ENCODE data around the gene ADAMTS16.

The ADAMTS16 gene

DNA sequence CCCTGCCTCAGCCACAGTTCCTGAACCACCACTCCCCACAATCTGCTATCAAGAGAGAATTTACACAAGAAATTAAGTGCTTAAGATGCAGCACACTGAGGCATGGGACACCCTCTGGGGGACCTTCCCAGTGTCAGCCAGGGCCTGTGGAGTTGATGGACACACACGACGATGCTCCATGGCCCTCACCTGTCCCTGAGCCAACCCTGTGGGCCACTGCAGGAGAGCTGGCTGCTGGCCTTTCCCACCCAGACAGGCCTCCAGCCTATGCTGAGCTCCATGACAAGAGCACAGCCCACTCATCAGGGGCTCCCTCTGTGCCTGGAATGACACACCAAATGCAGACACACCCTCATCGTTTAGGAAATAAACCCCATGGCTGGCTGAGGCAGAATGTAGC is 124.6 kb downstream of the ADAMTS16 start:
- in situ Hi-C loops (cut with HindIII; ENCODE audit: low pct_ligation_motif_present, low sequenced_read_pairs) = no loop called here
- Histone ChIP-seq H3K27ac (no peak overlapping the region), H3K4me3 (ENCODE audit: low read depth, low read length) (no peak overlapping the region), H3K36me3 (replicated peaks) (no peaks in the 10 kb centered on the region), H3K27me3 (replicated peaks) (no peaks in the 10 kb centered on the region)
- TF ChIP-seq, protein P1, sequence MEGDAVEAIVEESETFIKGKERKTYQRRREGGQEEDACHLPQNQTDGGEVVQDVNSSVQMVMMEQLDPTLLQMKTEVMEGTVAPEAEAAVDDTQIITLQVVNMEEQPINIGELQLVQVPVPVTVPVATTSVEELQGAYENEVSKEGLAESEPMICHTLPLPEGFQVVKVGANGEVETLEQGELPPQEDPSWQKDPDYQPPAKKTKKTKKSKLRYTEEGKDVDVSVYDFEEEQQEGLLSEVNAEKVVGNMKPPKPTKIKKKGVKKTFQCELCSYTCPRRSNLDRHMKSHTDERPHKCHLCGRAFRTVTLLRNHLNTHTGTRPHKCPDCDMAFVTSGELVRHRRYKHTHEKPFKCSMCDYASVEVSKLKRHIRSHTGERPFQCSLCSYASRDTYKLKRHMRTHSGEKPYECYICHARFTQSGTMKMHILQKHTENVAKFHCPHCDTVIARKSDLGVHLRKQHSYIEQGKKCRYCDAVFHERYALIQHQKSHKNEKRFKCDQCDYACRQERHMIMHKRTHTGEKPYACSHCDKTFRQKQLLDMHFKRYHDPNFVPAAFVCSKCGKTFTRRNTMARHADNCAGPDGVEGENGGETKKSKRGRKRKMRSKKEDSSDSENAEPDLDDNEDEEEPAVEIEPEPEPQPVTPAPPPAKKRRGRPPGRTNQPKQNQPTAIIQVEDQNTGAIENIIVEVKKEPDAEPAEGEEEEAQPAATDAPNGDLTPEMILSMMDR (IDR thresholded peaks at IDR 0.05; ENCODE audit: low read depth, low read length, missing control alignments) = no peak
- no peak for DNase-seq

DNA sequence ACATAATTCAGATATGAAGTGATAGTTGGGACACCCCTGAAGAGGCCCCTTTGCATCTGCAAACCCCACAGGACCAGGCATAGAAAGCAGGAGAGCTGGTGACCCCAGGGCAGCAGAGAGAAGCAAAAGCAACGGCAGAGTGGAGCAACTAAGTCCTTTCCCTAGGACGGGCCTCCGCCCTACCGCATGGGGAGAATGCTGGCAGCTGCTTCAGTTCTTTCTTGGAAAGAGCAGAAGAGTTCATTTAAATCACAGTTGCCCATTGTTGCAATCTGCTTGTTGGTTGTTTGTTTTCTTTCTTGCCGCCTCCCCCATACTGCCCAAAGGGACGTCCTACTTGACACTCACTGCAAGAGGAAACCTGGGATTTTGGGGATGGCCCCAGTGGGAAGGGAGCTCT is 126.2 kb downstream of the ADAMTS16 start:
- DNase-seq = no peak
- Histone ChIP-seq H3K27ac (no peak overlapping the region), H3K4me3 (ENCODE audit: low read depth, low read length) (no peak overlapping the region), H3K36me3 (replicated peaks) (no peaks in the 10 kb centered on the region), H3K27me3 (replicated peaks) (no peaks in the 10 kb centered on the region)
- TF ChIP-seq, protein P1 (IDR thresholded peaks at IDR 0.05; ENCODE audit: low read depth, low read length, missing control alignments) = no peak
- in situ Hi-C loops (cut with HindIII; ENCODE audit: low pct_ligation_motif_present, low sequenced_read_pairs) = no loop called here

DNA sequence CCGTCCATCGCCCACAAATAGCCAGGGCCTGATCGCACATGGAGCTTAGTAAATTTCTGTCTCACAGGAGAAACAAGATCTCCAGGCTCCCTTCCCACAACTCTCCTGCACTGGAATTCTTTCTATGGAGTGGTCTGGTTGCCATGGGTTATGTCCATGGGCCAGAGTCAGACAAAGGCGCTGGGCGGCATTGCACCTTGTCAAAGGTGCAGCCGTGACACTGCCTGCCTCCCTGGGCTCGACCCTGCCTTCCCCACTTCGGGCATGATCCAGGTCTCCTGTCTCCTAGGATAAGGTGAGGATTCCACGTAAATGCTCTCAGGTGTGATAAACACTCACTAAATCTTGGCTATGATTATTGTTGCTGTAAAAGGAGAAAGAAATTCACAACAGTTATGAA is 130.0 kb downstream of the ADAMTS16 start:
- H3K36me3 ChIP-seq (replicated peaks) = no peaks in the 10 kb centered on the region
- no peak for DNase-seq
- TF ChIP-seq, protein P1 (IDR thresholded peaks at IDR 0.05; ENCODE audit: low read depth, low read length, missing control alignments) = no peak
- in situ Hi-C loops (cut with HindIII; ENCODE audit: low pct_ligation_motif_present, low sequenced_read_pairs) = no loop called here
- no peak overlapping the region for H3K27ac ChIP-seq
- H3K27me3 ChIP-seq (replicated peaks) = no peaks in the 10 kb centered on the region
- H3K4me3 ChIP-seq (ENCODE audit: low read depth, low read length) = no peak overlapping the region

DNA sequence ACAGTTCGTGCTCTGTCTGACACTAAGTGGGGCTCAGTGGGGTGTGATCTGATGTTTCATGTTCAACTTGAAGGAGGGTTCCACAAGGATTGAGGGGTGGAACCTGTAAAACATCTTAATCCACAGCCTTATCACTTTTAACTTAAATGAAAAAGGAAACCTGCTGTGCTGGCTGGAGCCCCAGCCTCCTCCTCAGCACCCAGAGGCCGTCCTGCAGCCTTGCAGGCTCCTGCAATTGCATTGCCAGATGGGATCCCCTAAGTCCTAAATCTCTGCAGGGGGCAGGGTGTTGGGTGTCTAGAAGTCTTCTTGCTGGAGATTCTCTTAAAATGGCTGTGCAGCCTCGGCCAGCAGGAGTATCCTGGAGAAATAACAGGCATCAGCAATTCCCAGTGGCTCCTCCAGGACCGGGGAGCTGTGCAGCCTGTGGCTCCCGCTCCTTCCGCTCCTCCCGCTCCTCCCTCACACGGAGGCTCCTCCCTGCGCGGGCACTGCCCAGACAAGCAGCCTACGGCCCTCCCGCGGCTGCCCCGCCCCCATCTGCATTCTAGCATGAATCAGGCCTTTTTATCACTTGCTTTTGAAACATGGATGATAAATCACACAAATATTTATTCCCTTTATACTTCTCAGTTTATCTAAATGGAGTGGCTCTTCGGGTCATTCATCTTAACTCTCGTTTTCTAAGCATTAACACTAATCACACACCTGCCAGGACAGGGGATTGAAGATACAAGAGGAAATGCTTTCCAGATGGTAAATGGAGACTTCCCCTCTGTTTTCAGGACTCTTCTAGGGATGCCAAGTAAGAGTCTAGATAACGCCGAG is 131.0 kb downstream of the ADAMTS16 start:
- H3K27ac ChIP-seq = peak overlapping the region; percentile 76
- DNase-seq = peak; percentile 90
- H3K36me3 ChIP-seq (replicated peaks) = no peaks in the 10 kb centered on the region
- TF ChIP-seq, protein P1 (IDR thresholded peaks at IDR 0.05; ENCODE audit: low read depth, low read length, missing control alignments) = peak; percentile 42
- in situ Hi-C loops (cut with HindIII; ENCODE audit: low pct_ligation_motif_present, low sequenced_read_pairs) = no loop called here
- H3K4me3 ChIP-seq (ENCODE audit: low read depth, low read length) = peak overlapping the region; percentile 20
- no peaks in the 10 kb centered on the region for H3K27me3 ChIP-seq (replicated peaks)

- TF ChIP-seq, protein P1 (IDR thresholded peaks at IDR 0.05; ENCODE audit: low read depth, low read length, missing control alignments) = no peak
- Histone ChIP-seq H3K27me3 (replicated peaks) (no peaks in the 10 kb centered on the region), H3K27ac (peak overlapping the region; percentile 76), H3K36me3 (replicated peaks) (no peaks in the 10 kb centered on the region), H3K4me3 (ENCODE audit: low read depth, low read length) (no peak overlapping the region)
- DNase-seq = peak; percentile 66
- in situ Hi-C loops (cut with HindIII; ENCODE audit: low pct_ligation_motif_present, low sequenced_read_pairs) = no loop called here
Measured at GRCh38 chr5:5271786-5272321, 131.7 kb downstream of the ADAMTS16 start.
